DMS53 treated with DMSO at 0.1 percent for 48 hours (cell line): Measurements from ENCODE around the gene TSPAN14.

ENCODE experiments used
- DNase-seq: peaks from one replicate; lab custom pipeline; 2025; ENCODE audit not compliant: unreplicated experiment; lab: John Stamatoyannopoulos, UW

Gene TSPAN14

DNA sequence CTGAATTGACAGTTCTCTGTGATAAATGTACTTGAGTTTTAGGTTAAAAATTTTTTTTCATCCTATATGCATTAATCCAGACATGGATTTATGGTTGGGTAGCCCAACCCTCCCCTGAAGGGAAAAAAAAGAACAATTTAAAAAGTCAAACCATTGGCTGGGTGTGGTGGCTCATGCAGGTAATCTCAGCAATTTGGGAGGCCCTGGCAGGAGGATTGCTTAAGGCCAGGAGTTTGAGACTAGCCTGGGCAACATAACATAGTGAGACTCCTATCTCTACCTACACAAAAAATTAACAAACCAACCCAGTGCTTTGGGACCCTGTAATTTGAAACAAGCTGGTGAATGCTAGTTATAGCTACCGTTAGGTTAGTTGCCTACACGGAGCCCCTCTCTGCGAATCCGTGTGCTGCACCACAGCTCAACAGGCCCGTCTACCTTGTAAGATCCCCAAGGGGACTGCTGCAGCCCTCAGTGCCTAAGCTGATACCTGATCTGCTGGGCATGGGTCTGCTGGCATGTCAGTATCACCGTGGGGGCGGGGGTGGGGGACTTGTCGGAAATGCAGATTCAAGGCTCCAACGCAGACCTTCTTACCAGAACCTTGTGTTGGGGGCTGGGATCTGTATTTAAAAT lies 32.8 kb downstream of the TSPAN14 start:
- DNase-seq = no peak

GRCh38 chr10:80487421-80487785 lies 33.3 kb downstream of the TSPAN14 start:
- no peak for DNase-seq

DNA sequence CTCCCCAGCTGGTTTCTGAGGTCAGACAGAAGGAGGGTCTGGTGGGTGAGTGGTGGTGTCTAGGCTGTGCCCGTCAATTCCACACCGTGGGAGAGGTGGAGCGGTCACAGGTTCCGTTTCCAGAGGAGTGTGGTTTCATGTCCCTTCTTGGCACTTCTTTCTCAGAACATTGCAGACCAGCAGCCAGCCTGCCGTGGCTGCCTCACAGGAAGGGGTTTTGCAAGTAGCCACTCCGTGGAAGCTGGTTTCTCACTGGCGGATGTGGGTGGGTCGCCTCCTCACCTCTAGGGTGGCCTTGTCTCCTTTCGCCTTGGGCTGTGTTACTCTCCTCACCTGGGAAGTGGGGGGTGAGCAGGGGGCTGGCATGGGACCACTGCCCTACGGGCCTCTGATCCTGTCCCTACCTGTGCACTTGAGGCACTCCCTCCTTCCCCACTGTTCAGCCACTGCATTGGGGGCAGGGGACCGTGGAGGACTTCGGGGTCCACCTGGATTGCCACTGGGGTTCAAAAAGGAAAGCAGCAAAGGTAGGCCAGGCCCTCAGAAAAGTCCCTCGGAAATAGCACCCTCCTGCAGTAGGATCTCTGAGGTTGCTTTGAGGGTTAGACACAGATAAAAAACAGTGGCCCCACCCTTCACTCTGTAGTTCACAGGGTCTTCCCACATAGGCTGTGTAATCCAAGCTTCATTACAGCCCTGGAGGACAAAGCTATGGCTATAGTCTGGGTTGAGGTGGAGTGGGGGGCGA lies 33.9 kb downstream of the TSPAN14 start:
- DNase-seq = no peak

GRCh38 chr10:80488539-80489066 lies 34.5 kb downstream of the TSPAN14 start:
- no peak for DNase-seq

DNA sequence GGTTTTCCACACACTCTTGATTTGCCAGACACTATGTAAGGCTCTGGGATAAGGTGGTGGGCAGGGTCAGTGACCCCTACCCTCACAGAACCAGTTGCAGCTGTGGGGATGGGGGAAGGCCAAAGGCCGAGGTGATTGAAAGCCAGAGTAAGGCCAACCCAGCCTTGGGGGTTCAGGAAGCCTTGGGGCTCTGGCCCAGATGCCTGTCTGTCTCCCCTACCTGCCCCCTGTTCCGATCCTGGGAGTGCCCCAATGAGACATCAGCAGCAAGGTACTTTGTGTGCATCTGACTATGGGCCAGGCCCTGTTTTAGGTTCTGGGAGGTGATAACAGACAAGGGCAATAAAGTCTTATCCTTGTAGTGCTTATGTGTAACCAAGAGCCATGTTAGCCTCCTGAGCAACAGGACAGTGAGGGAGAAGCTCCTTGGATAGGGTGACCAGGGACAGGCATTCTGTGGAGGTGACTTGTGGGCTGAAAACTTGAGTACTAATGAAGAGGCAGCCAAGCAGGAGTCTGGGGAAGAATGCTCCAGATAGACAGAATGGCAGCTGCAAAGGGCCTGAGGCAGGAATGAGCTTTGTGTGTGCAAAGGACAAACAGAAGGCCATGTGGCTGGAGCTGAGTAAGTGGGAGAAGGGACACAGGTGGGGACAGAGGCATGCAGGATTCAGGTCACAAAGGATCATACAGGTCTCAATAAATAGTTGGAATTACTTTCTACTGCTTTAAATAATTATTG lies 35.4 kb downstream of the TSPAN14 start:
- no peak for DNase-seq

GRCh38 chr10:80491251-80492102 lies 37.4 kb downstream of the TSPAN14 start:
- DNase-seq = no peak

- DNase-seq = no peak
Observed at GRCh38 chr10:80492848-80493521, 38.9 kb downstream of the TSPAN14 start.

DNA sequence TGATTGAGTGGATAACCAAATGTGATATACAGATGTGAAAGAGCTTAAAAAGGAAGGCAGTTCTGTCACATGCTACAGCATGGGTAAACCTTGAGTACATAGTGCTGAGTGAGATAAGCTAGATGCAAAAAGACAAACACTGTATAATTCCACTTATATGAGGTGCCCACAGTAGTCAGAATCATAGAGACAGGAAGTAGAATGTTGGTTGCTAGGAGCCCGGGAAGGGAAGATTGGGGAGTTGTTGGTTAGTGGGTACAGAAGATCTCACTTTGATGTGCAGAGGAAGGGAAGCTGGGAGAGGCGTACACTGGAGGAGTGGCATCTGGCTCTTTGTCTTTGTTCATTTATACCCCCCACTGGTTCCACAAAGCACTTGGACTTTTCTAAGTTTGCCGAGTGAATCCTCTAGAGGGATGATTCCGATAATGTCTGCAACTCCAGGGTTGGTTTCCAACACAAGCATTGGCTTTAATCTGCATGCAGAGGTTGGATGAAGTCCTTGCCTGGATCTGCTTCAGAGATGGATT lies 39.5 kb downstream of the TSPAN14 start:
- DNase-seq = no peak

DNA sequence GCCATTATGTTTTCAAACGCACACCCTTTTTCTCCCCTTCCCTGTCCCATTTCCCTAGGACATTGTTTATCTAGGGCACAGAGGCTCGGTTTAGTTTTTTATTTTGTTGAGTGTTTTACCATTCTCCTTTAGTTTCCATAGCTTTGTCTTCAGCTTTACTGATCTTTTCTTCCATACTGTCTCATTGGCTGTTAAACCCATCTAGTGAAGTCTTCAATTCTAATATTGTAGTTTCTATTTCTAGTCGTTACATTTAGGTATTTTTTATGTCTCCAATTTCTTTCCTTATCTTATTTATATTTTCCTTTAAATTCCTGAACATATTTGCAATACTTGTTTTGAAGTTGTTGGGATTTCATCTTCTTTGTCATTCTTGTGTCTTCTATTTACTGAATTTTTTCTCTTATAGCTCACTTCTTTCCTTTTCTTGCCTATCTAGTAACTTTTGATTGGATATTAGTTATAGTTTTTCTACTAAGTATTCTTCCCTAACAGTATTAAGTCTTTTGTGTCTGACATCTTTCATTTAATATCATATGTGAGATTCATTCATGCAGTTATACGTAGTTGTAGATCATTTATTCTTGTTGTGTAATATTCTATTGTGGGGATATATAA lies 42.6 kb downstream of the TSPAN14 start:
- DNase-seq = no peak

DNA sequence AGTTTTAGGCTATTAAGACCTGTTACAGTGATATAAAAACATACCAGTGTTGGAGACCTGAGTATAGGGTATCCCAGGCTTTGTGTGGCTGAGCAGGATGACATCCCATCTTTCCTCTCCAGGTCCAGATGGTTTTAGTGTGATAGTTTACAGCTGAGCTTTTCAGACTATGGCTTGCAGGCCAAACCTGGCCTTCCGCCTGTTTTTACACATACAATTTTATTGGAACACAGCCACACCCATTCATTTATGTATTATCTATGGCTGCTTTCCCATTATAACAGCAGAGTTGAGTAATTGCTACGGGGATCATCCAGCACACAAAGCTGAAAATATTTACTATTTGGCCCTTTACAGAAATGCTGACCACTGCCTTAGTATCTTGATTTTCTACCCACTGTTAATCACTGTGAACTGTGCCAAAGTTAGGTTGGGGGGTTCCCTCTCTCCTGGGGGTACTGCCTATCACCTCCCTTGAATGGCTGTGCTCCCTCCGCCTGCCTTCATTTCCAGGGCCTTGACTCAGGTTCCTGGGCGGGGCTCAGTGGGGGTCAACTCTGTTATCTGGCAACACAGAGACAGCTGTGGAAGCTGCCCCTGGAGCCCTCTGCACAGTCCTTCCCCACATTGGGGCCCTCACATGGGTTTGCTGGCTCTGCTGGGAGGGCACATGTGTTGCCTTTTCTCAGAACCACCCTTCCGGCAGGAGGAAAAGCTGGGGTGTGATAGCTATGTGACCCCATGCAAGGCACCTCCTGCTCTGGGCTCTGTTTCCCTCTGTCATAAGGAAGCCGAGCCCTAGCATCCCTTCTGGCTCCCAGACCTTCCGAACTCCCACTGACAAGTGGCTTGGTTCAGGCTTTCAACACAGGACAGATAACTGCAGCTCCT lies 43.3 kb downstream of the TSPAN14 start:
- DNase-seq = no peak

GRCh38 chr10:80498078-80498832 lies 44.1 kb downstream of the TSPAN14 start:
- DNase-seq = no peak

DNA sequence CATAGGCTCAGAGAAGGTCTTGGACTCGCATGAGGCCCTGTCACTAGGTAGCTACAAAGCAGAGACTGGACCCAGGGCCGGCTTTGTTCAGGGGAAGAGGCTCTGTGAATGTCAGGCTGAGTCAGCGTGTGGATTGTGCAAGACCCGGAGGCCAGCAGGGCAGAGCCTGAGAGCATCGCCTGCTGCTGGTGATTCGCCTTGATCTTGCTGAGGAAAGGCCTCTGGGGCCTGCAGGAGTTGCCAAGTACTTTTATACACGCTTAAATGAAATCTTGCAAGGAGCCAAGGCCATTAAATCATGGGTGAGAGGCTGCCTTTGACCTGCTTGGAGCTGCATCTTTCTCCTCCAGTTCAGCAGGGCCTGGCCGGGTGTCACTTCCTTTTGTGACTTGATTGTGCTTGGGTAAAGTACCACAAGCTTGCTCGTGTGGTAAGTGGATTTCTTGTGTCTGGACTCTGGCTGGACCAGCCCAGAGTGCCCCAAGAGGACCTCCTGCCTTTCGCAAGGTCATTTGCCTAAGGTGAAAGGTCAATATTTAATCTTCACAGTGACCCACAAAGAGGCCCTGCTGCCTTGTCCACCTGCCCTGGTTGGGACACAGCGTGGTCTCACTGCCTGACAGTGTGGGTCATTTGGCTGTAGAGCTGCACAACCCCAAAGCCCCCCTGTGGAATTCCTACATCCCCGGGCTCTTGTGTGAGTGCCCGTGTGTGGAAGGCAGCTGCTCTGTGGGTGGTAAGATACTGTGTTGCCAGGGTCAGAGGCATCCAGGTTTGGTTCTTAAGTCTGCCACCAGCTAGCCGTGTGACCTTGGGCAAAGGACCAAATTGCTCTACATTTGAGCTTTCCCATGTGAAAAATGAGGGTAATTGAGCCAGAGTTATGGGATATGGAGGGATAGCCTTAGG lies 45.0 kb downstream of the TSPAN14 start:
- DNase-seq = no peak

DNA sequence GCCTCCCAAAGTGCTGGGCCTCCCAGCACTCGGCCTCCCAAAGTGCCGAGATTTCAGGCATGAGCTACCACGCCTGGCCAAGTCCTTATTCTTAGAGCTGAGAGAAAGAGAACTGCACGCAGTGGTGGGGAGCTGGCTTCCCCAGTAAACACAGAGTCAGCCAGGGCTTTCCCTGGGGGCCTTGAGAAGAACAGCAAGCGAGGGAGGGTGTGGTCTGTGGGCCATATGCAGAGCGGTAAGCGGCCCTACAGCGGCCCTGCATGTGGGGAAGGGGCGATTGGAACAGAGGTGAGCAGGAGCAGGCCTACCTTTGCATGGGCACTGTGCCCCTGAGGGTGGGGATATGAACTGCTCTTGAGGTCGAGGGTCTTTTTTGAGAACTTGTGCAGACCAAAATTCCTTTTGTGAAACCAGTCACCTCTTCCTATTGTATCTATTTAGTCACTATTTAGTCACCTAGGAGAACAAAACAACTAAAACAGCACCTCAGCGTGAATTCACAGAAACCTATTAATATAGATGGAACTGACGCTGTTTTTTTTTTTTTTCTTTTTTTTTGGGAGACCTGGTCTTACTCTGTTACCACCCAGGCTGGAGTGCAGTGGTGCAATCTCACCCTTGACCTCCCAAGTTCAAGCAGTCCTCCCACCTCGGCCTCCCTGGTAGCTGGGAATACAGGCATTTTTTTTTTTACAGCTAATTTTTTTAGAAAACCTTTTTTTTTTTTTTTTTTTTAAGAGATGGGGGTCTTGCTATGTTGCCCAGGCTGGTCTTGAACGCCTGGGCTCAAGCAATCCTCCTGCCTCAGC lies 46.7 kb downstream of the TSPAN14 start:
- no peak for DNase-seq

GRCh38 chr10:80501381-80501912 lies 47.3 kb downstream of the TSPAN14 start:
- no peak for DNase-seq

DNA sequence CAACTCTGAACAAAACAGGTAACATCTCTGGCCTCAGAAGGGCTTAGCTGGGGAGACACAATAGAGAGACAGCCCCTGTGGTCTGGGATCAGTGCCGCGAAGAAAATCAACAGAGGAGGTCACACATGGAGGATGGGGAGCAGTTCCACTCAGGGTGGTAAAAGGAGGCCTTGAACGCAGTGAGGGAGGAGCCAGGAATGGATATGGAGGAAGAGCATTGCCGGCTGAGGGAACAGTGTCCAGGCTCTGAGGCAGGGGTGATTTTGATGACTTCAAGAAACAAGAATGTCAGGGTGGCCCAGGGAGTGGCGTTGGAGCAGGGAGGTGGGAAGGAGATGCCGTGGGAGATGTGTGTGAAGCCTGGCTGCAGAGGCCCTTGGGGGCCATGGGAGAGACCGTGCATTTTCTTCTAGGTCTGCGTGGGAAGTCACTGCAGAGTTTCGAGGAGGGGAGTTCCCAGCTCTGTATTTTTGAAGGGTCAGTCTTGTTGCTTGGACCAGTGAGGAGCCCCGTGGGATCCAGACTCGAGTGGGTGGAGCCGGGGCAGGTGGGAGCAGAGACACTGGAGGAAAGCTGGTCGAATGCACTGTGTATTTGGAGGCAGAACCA lies 47.9 kb downstream of the TSPAN14 start:
- DNase-seq = no peak
